Midbrain (tissue), 1 donor: ENCODE measurements around the gene CTDSP2.
"Not testable (repeated sequence)": the region's sequence is repeated elsewhere in the genome, so short reads cannot be mapped to it uniquely, and the experiment has no call there.

Experiments
- DNase-seq: peaks from one replicate; lab custom pipeline; 2025; lab: John Stamatoyannopoulos, UW

CTDSP2 gene

DNA sequence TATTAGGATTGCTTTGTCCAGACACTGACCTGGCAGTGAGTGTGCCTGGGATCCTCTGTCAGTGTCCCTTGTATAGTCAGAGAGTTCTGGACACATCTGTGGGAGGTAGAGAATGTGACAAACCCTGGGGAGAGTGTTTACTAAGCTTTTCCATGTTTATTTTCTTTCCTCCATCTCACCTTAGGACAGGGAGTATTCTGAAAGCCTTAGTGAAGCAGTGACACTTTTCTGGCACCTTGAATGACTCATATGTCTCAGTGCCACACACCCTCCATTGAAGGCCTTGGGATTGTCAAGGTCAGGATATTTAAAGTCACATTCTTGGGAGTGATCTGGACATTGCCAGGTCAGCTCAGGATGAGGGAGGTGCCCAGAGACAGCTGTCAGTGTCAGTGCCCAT lies 34.9 kb upstream of the CTDSP2 start:
- DNase-seq = no peak

DNA sequence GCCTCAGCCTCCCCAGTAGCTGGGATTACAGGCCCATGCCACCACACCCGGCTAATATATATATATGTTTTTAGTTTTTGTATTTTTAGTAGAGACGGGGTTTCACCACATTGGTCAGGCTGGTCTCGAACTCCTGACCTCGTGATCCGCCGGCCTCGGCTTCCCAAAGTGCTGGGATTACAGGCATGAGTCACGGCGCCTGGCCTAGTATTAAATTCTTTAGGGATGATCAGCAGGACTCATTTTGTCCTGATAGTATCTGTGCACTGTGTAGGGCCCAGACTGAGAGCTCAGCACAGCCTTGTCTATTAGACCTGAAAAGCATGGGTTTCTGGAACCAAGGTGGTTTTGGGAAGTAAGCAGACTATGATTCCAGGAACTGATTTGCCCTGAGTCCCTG lies 34.5 kb upstream of the CTDSP2 start:
- DNase-seq = not testable (repeated sequence)

DNA sequence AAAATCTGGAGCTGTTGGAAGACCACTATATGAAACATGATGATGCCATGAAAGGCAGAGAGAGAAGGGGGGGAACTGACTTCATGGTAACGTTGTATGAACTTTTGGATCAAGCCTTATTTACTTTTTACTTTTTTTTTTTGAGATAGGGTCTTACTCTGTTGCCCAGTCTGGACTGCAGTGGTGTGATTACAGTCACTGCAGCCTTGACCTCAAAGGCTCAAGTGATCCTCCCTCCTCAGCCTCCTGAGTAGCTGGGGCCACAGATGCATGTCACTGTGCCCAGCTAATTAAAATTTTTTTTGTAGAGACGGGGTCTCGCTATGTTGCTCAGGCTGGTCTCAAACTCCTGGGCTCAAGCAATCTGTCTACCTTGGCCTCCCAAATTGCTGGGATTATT lies 31.3 kb upstream of the CTDSP2 start:
- DNase-seq = no peak

DNA sequence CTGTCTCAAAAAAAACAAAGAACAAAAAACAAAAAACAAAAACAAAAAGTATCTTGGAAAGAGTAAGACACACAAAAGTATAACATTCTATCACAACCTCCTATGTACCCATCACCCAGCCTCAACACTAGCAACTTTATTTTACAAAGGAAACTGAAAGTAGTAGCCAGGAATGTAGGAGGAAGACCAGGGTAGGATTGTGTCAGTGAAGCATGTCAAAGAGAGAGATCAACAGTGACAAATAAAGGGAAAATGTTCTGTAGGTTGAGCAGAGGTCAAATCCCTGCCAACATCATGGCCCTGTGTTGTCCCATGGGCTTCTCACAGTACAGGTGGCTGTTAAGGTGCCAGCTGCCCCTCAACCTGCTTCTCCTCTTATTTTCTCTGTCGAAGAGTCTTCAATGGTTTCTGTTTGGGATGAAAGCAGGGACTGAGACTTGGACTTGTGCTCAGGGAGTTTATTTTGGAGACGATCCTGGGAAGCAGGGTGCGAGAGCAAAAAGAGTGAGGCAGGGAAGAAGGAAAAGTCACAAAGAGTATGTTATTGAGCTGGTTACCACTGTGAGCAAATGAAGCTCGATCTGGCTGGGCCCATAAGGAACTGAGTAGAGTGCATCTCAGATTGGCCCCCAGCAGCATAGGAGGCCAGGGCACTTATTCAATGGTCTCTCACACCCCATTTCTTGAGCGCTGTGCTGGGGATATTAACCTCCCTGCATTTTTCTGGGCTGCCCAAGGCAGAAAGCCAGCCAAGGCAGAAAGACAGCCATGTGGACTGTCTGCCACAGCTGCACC lies 29.4 kb upstream of the CTDSP2 start:
- no peak for DNase-seq

DNA sequence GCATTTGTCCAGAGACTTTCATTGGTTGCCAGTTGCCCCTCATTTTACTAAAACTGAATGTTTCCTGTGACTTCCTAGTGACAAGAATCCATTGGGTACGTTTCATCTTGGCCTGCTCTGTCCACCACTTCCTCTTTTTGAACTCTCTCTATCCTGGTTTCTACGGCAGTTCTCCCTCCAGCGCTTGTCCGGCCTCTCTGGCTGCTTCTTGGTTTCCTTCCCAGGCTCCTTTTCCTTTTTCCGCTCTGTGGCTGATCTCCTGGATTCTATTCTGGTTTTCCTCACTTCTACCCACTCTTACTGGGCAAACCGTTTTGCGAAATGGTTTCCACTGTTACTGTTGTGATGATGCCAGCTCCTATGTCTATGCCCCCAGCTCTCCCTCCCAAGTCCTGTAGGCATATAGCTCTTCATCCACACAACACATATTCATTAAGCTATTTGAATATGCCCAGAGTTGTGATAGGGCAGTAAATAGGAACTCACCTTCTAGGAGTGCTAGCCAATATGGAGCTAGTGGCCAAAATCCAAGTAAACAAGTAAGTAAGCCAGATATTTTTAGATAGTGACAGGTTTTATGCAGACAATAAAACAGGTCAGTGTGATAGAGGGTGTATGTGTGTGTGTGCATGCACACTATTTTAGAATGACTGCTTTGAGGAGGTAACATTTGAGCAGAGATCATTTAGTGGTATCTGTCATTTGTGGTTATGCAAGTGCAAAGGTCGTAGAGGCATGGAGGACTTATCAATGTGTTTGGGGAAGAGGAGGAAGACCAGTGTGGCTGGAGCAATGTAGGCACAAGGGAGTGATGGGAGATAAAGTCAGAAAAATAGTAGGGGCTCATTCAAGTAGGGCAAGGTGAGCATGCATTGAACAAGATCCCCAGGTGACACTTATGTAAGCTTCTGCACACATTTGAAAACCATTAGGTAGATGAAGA lies 27.9 kb upstream of the CTDSP2 start:
- DNase-seq = no peak

DNA sequence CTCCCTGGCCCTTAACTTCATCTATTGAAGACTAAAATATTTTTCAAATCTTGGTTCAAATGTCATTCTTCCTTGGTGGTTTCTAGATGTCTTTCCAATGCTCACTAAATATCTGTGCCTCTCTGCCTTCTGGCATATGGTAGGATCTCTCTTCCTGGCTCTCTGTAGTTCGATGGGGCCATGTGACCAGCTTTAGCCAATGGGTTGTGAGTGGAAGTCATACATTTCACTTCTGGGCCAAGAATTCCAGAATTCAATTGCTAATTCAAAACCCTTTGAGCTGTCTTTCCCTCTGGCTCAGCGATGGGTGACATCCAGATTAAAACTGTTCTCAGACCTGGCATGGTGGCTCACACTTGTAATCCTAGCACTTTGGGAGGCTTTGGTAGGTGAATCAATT lies 25.8 kb upstream of the CTDSP2 start:
- no peak for DNase-seq

DNA sequence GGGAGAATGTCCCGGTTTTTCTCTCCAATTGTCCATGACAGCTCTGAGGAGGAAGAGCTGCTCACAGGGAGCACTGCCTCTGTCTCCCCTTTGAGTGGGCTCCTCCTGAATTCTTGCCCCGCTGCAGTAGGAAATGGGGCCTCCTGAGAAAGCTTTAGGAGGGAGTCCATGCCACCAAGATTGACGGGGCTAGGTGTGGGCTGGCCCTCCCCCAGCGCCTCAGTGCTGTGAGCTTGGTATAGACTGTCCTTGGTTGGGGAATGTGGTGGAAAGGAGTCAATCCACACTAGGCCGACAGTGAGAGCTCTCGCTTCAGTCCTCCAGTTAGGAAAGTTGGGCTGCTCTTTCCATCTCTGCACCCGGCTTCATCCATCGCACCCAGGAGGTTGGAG lies 23.4 kb upstream of the CTDSP2 start:
- no peak for DNase-seq

DNA sequence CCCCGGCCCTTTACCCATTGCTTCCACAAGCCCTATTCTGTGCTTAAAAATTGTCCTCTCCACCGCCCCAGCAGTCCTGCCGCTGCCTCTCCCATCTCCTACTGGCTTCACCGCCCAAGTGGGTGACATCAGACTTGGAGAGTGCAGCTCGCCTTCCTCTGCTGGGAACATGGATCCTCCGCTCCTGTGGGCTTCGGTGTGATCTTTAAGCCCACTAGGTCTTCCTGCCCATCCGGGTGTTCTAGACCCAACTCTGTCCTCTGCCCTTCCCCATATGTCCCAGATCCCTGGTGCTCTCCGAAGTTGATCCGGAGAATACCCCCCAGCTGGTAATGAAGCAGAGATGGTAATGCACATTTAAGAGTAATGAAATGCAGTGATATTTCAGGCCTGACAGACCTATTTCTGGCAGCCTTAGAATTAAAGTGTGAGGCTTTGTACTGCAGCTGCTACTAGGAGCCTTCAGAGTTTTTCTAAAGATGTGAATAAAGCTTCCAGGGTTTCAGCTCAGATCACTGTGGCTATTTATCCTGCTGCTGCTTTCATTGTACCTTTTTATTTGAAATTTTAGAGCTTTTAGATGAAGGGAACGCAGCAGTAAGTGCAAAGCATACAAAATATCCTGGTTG lies 22.9 kb upstream of the CTDSP2 start:
- peak; percentile 53 for DNase-seq

DNA sequence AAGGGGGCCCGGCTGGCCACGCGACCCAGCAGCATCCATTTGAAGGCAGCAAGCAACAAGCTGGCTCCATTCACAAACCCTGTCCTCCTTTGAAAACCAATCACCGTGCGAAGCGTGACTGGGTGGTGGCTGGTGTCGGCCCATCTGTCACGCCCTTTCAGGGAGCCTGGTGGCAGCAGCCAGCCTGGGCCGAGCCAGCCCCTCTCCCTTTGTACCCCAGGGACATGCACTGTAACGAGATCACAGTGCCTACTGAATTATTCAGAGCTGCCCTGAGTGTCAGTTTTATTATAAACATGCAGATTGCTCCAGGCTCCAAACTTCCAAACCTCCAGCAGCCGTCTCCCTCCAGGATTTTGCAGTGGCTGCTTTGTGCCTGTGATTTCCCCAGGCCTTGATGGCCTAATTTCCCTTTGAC lies 22.3 kb upstream of the CTDSP2 start:
- peak; percentile 53 for DNase-seq

DNA sequence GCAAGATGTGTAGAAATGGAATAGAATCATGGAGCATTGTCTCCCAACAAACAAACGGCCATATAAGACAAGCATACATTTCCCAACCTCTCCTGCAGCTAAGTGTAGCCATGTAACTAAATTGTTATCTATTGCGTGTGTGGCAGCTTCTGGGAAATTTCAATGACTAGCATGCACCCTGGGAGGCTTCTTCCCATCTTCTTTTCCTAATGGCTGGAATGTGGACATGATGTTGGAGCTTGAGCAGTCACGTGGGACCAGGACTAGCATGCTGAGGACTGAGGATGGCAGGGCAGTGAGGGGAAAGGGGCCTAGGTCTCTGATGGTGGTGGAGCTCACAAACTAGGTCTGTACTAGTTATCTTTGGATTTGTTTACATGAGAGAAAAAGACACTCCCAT lies 21.7 kb upstream of the CTDSP2 start:
- no peak for DNase-seq

DNA sequence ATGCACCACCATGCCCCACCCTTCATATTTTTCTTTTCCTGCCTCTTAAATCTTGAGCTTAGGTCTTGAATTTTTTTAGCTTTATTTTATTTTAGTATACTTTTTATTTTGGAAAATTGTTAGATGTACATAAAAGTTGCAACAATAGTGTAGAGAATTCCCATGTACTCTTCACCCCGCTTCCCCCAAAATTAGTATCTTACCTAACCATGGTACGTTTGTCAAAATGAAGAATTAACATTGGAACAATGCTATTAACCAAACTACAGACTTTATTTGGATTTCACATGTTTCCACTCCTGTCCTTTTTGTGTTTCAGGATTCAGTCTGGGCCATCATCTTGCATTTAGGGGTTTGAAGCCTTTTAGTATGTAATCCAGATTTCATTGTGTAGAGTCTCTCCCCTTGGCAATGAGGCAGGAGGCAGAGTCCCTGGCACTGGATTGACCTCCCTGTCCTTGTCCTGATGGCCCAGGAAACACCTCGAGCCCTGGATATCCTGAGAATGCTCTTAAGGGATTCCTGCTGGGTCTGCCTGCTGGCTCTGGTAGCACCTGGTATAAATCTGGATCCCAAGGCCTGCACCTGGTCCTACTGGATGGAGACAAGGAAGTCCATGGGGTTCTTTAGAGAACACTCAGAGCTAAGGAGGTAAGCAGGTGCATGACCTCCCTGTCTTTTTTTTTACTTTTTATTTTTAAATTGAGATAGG lies 19.9 kb upstream of the CTDSP2 start:
- DNase-seq = no peak

DNA sequence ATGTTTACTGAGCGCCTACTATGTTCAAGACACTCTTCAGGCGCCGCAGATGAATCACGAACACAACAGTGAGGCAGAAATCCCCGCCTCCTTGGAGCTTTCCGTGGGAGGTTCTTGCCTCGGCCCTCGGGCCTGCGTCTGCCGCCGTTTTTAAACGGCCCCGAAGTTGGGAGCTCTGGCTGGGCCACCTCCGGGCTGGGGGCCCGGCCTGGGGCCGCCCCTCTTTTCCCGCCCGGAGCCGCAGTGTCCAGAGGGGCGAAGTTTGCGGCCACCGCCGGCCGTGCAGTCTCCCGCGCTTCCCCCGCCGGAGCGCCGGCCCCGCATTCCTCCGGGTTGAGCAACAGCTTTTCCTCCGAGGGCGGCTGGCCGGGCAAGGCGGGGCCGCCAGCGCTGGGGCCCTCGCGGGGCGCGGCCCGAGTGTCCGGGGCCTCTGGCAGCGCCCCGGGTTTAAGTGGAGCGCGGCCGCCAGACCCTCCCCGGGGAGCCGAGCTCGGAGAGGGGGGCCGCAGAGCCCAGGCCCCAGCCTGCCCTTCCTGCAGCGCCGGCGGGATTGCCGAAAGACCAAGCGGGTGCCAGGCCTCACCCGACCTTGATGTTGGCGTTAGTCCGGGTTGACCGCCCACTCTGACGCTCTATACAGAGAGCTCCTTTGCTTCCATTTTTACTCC lies 18.7 kb upstream of the CTDSP2 start:
- DNase-seq = peak; percentile 38

DNA sequence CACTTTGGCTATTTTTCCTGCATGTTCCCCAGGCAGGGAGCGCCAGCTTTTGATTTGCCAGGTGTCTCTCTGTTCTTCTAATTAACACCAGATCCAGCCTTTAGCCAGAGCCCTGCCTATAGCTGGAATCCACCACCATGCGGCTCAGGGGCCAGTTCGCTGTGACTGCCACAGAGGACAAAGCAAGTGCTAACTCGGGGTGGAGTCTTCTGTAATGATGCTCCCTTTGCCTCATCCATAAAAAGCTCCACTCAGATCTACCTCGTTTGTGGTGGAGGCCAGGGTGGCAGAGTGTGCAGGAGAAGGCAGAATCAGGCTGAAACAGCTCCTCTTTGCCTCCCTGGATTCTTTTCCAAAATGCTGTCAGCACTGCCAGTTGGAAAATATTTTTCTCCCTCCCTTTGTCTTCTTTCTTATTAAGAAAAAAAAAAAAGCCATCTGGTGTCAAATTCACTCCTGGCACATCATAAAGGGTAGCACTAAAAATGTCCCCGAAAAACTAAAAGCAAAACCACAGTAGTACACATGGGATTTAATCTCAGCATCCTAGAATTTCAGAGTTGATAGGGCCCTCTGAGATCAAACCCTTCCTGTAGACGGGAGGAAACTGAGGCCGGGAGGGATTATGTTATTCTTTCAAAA lies 18.0 kb upstream of the CTDSP2 start:
- DNase-seq = no peak

DNA sequence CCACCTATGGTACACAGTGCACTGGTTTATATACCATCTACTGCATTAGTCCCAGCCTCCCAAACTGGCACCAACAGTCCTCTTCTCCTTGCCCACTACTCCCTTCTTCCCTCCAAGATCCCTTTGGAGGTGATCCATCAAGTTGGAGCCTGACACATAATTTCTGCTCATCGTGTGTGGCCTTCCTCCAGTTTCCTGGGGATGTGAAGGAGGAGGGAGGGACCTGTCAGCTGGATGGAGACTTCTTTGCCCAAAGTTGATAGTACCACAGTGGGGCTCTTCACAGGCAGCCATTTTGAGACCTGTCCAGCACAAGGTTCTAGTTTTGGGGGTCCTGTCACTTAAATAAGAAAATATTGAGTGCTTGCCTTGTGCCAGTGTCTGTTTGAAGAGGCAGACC lies 17.1 kb upstream of the CTDSP2 start:
- DNase-seq = no peak

DNA sequence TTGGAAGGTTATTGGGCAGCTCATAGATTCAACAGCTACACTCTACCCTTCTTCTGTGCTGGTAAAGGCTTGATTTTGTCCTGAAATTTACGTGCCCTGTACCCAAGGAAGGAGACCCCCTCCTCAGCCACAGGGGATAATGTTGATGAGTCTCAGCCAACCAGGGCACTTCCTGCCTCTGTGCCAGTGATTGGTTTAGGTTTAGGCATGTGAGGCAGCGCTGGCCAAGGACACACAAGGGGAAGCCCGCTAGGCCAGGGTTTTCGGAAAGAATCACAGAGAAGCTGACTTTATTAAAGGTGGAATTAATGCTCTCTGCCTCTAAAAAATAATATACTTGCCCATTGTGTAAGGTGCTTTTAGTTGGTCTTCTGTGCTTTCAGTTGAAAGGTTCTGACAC lies 15.4 kb upstream of the CTDSP2 start:
- DNase-seq = no peak

DNA sequence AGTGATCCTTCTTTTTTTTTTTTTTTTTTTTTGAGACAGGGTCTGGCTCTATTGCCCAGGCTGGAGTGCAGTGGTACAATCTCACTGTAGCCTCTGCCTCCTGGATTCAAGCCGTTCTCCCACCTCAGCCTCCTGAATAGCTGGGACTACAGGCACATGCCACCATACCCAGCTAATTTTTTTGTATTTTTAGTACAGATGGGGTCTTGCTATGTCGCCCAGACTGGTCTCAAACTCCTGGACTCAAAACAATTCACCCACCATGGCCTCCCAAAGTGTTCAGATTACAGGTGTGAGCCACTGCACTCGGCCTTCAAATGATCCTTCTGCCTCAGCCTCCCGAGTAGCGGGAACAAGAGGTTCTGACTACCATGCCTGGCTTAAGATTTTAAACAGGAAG lies 14.4 kb upstream of the CTDSP2 start:
- DNase-seq = not testable (repeated sequence)

DNA sequence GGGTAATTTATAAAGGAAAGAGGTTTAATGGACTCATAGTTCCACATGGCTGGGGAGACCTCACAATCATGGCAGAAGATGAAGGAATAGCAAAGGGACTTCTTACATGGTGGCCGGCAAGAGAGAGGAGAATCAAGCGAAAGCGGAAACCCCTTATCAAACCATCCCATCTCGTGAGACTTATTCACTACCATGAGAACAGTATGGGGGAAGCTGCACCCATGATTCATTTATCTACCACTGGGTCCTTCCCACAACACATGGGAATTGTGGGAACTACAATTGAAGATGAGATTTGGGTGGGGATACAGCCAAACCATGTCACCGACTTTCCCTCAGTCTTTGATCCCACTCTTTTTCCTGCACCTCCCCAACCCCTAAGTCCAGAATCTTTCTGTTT lies 12.6 kb upstream of the CTDSP2 start:
- no peak for DNase-seq

DNA sequence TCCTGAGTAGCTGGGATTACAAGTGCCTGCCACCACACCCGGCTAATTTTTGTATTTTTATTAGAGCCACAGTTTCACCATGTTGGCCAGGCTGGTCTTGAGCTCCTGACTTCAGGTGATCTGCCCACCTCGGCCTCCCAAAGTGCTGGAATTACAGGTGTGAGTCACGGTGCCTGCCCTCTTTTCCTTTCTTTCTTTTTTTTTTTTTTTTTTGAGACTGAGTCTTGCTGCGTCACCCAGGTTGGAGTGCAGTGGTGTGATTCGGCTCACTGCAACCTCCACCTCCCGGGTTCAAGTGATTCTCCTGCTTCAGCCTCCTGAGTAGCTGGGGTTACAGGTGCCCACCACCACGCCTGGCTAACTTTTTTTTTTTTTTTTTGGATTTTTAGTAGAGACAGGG lies 11.6 kb upstream of the CTDSP2 start:
- not testable (repeated sequence) for DNase-seq

DNA sequence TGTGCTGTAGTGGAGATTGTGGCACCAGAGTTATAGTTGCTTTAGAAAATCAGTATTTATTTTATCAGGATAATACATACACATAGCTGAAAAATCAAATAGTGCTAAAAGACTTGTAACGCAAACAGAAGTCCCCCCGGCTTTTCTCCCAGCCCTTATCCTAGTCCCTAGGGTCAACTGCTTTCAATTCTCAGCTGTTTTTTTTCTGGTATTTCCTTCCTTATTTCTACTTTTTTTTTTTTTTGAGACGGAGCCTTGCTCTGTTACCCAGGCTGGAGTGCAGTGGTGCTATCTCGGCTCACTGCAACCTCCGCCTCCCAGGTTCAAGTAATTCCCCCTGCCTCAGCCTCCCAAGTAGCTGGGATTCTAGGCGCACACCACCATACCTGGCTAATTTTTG lies 8.4 kb upstream of the CTDSP2 start:
- no peak for DNase-seq

DNA sequence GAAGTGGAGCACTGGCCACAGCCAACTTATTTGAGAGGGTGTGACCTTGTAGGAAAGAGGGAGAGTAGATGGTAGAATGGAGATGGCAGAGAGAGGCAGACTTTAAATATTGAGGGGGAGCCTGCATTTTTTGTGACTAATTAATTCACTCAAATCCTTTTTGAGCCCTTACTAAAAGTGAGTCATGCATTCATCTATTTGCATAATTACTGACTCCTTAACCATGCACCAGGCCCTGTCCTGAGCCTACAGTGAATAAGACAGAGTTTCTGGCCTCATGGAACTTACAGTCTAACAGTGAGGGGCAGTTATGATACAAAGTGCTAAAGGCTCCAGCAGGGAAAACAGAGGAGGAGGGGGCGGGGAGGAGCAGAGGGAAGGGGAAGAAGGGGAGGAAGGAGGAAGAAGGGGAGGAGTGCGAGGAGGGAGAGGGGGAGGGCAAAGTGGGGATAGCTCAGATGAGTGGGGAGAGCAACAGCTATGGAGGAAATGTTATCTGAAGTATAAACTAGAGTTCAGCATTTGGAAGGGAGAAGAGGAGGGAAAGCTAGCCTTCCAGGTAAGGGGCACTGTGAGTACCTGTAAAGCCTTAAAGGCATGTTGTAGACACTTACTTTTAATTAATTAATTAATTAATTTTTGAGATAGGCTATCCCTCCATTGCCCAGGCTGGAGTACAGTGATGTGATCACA lies 7.5 kb upstream of the CTDSP2 start:
- DNase-seq = no peak
